Bronchial smooth muscle cell (primary cell): ENCODE results near the gene ZNF784. TPM values are rescaled to one million over a fixed set of nuclear protein-coding genes. Genes with fewer than 3 reads are reported as not detected.

ENCODE experiments used
- total RNA-seq: library from RNA; depleted of rRNA; stranded (reverse); fragments of >200 nt; gene quantifications from 2 replicates; pipeline ENCODE4 v1.2.1, GENCODE V29; 2014

ZNF784 gene
- total RNA-seq = 5.0 and 5.8 TPM in 2 replicates

GRCh38 chr19:55624109-55625003 is at the start of gene ZNF784:
TSS of gene ZNF784 (minus strand) at chr19:55624566. CDS start at chr19:55624561, 5 bp downstream.

GRCh38 chr19:55654868-55655647 is 30.7 kb upstream of the ZNF784 start, which contains the start of gene U2AF2:
TSS of gene U2AF2 (plus strand) at chr19:55655035. CDS start at chr19:55655105, 70 bp downstream.

GRCh38 chr19:55647732-55648584 is 23.6 kb upstream of the ZNF784 start, which contains the start of gene CCDC106:
TSS of gene CCDC106 (plus strand) at chr19:55648212. CDS start at chr19:55649047, 835 bp downstream.

GRCh38 chr19:55643003-55643886 is 18.9 kb upstream of the ZNF784 start, which contains the start of gene ZNF581:
TSS of gene ZNF581 (plus strand) at chr19:55643649. CDS start at chr19:55644572, 923 bp downstream.

GRCh38 chr19:55640577-55641425 is 16.4 kb upstream of the ZNF784 start, which contains the start of gene ZNF580:
TSS of gene ZNF580 (plus strand) at chr19:55641002. CDS start at chr19:55642509, 1,507 bp downstream.

GRCh38 chr19:55605637-55606470 is 18.5 kb downstream of the ZNF784 start, which contains the start of gene ZNF865:
TSS of gene ZNF865 (plus strand) at chr19:55605647. CDS start at chr19:55613619, 7,972 bp downstream.

GRCh38 chr19:55599842-55600661 is 24.3 kb downstream of the ZNF784 start, which contains the start of gene ZNF524:
TSS of gene ZNF524 (plus strand) at chr19:55600288. CDS start at chr19:55602113, 1,825 bp downstream.

GRCh38 chr19:55599468-55599841 is 24.9 kb downstream of the ZNF784 start, which contains the start of gene FIZ1:
TSS of gene FIZ1 (minus strand) at chr19:55599517. CDS start at chr19:55597865, 1,652 bp downstream.

GRCh38 chr19:55580628-55581144 is 43.7 kb downstream of the ZNF784 start, which contains the start of gene ZNF579:
TSS of gene ZNF579 (minus strand) at chr19:55580848. CDS start at chr19:55579639, 1,209 bp downstream.

Other genes starting within 250 kb of the ZNF784 start
- gene TMEM190, start 247.7 kb downstream of the ZNF784 start, total RNA-seq = 0.47 TPM in 1 of 2 replicates, not detected in the other
- 0.16 TPM in 1 of 2 replicates, not detected in the other for gene TMEM238, start 240.3 kb downstream of the ZNF784 start, total RNA-seq
- 202 and 304 TPM in 2 replicates for gene RPL28, start 238.6 kb downstream of the ZNF784 start, total RNA-seq
- gene UBE2S, start 216.8 kb downstream of the ZNF784 start, total RNA-seq = 8.6 and 20.3 TPM in 2 replicates
- not detected in 2 replicates for gene SHISA7, start 181.3 kb downstream of the ZNF784 start, total RNA-seq
- gene ISOC2, start 162.9 kb downstream of the ZNF784 start, total RNA-seq = 38.8 and 58.3 TPM in 2 replicates
- gene C19orf85, start 159.8 kb downstream of the ZNF784 start, total RNA-seq = not detected in 2 replicates
- gene ZNF628, start 147.9 kb downstream of the ZNF784 start, total RNA-seq = 0.47 and 0.69 TPM in 2 replicates
- gene NAT14, start 139.4 kb downstream of the ZNF784 start, total RNA-seq = 9.2 and 16.2 TPM in 2 replicates
- 3.9 and 13.1 TPM in 2 replicates for gene SSC5D, start 136.1 kb downstream of the ZNF784 start, total RNA-seq
- not detected in 2 replicates for gene SBK2, start 87.4 kb downstream of the ZNF784 start, total RNA-seq
- 0.16 TPM in 1 of 2 replicates, not detected in the other for gene SBK3, start 79.0 kb downstream of the ZNF784 start, total RNA-seq
- gene ZNF579, start 43.7 kb downstream of the ZNF784 start, total RNA-seq = 1.6 and 2.0 TPM in 2 replicates
- gene FIZ1, start 25.0 kb downstream of the ZNF784 start, total RNA-seq = 0.95 and 2.1 TPM in 2 replicates
- gene ZNF524, start 24.3 kb downstream of the ZNF784 start, total RNA-seq = 12.1 and 13.2 TPM in 2 replicates
- 0.34 and 0.63 TPM in 2 replicates for gene ZNF865, start 18.9 kb downstream of the ZNF784 start, total RNA-seq
- 4.4 and 5.7 TPM in 2 replicates for gene ZNF580, start 16.4 kb upstream of the ZNF784 start, total RNA-seq
- gene ZNF581, start 19.1 kb upstream of the ZNF784 start, total RNA-seq = 29.1 and 32.2 TPM in 2 replicates
- gene CCDC106, start 23.6 kb upstream of the ZNF784 start, total RNA-seq = 3.9 and 7.3 TPM in 2 replicates
- gene U2AF2, start 30.5 kb upstream of the ZNF784 start, total RNA-seq = 72.3 and 77.7 TPM in 2 replicates
- gene EPN1, start 50.7 kb upstream of the ZNF784 start, total RNA-seq = 56.9 and 61.7 TPM in 2 replicates
- not detected in 2 replicates for gene NLRP9, start 113.8 kb upstream of the ZNF784 start, total RNA-seq
- gene RFPL4A, start 134.5 kb upstream of the ZNF784 start, total RNA-seq = not detected in 2 replicates
- not detected in 2 replicates for gene RFPL4AL1, start 144.6 kb upstream of the ZNF784 start, total RNA-seq
- gene NLRP11, start 207.4 kb upstream of the ZNF784 start, total RNA-seq = not detected in 2 replicates
- gene NLRP4, start 212.0 kb upstream of the ZNF784 start, total RNA-seq = not detected in 2 replicates